GM18508 (cell line): ENCODE results near the gene MGP.

ENCODE experiments used
- ATAC-seq: cut with Tn5 transposase; IDR thresholded peaks from one replicate; pipeline ENCODE4 v1.9.1; 2021; ENCODE audit warnings: moderate number of reproducible peaks; ENCODE audit not compliant: insufficient read depth, unreplicated experiment

The MGP gene

DNA sequence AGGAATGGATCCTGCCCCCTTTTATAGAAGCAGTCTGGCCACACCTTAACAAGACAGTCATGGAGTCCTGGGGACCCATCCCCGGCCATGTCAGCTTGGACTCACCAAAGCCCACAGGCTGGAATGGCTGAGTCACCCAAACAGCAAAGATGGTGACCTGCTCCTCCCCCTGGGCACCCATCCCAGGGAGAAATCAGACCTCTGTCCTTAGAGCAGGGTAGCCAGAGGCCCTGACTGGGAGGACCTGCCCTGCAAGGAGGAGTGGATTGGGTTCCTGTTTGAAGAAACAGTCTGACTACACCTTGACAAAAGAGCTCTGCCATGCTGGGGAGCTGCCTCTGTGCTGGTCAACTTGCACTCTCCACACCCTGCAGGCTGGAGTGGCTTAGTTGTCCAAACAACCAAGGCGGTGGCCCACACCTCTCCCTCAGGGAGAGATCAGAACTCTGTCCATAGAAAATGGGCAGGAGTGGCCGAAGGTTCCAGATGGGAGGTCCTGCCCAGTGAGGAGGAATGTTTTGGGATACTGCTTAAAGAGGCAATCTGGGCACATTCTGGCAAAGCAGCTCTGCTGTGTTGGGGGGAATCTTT, 16.6 kb downstream of the MGP start:
- no peak for ATAC-seq

- ATAC-seq = no peak
Observed at GRCh38 chr12:14860490-14860889, 25.2 kb downstream of the MGP start.

DNA sequence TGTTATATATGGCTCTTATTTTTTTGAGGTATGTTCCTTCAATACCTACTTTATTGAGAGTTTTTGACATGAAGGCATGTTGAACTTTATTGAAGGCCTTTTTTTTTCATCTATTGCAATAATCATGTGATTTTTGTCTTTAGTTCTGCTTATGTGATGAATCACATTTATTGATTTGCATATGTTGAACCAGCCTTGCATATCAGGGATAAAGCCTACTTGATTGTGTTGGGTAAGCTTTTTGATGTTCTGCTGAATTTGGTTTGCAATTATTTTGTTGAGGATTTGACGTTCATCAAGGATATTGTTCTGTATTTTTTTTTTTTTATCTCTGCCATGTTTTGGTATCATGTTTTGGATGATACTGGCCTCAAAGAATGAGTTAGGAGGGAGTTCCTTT, 27.1 kb downstream of the MGP start:
- no peak for ATAC-seq

DNA sequence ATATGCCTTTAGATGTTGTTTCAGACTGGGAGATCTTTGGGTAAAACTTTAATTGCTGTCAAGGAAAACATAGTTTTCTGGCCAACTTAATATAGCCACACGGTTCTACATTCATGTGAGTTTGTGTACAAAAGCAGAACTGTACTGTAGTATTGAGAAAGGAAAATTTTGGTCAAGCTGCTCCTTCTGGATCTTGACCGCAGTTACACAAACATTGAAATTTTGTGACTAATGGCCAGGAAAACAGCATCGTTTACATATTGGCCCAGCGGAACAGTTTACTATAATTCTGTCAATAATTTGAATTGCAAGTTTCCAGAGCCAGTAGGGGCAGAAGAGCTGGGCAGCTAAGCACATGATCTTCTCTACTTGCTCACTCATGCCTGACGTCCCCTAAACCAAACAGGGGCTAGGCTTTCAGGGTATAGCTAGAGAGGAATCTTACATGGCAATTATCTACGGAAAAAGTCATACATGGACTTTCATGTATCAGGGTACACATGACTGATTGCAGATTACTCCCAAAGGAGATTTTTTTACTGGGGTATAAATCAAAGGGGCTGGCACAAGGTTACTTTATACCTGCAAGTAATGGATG, 31.0 kb downstream of the MGP start:
- ATAC-seq = no peak

- ATAC-seq = no peak
Observed at GRCh38 chr12:14853961-14854360, 31.7 kb downstream of the MGP start.

DNA sequence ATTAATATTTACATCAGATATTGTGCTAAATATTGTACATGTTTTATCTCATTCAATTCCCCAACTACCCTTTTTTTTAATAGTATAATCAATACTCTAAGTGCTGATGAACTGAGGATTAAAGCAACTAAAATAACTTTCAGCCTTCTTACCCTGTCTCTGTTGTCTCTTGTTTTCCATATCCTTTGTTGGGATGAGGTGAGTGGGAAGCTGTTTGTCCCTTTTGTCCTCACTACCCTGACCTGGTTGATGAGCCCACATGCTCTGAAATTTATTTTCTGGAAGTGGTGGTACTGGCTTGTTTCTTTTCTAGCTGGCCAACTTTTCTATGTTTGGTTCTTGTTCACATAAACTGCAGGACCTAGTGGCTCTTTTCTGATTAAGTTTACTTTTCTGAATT, 32.8 kb downstream of the MGP start:
- no peak for ATAC-seq

DNA sequence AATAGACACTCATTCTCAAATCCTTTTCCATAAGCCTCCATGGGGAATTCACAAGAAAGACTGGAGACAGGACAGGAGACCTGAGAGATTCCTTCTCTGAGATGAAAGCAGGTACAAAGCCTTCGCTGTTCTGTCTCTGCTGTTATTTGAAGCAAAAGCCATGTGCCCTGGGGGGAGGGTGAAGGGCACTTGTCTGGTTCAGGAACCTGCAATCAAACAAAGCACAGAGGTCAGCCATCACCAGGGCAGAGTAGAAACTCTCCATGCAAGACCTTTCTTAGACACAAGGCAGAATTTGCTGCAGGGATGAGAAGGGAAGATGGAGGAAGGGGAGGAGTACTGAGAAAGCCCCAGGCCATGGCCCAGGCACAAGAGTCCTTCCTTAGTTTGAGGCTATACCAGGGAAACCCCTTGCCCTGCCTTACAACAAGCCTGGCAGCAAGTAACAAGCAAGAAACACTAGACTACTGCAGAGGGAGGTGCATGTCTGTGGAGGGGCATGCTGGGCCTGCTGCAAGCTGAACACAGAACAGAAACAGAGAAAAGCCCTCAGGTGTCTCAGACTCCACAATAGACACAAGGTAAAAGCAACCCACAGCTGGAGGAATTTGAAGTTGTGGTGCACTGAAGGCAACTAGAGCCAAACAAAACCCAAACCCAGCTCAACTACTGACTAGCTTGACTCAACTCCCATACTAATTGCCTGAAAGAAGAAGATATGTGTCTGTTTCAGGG, 34.6 kb downstream of the MGP start:
- ATAC-seq = no peak

- no peak for ATAC-seq
Observed at GRCh38 chr12:14849661-14850060, 36.0 kb downstream of the MGP start.

DNA sequence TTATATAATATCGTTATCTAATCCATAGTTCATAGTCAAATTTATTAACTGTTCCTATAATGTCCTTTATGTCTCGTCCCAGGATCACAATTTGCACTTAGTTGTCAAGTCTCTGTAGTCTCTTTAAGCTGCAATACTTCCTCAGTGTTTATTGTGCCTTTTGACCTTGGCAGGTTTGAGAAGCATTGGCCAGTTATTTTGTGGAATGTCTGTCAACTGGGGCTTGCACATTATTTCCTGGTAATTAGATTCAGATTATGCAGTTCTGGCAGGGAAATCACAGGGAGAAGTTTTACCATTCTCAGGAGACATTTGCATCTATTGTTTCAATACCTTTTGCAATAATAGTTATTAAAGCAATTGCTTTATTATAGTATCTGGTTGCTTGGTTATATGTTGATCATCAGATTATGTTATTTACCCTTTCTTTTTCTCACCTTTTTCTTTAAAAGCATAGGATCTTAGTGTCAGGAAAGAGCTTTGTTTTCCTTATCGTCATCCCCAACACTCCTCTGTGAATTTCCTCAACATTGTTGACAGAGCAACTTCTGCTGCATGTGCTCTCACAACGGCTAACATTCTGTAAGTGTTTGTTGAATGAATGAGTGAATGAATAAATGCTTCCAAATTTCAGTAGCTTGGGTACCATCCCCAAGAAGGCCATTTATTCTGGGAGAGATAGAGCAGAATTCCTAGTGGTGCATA, 38.6 kb downstream of the MGP start:
- ATAC-seq = no peak

GRCh38 chr12:14846042-14846587, 39.5 kb downstream of the MGP start:
- ATAC-seq = no peak

DNA sequence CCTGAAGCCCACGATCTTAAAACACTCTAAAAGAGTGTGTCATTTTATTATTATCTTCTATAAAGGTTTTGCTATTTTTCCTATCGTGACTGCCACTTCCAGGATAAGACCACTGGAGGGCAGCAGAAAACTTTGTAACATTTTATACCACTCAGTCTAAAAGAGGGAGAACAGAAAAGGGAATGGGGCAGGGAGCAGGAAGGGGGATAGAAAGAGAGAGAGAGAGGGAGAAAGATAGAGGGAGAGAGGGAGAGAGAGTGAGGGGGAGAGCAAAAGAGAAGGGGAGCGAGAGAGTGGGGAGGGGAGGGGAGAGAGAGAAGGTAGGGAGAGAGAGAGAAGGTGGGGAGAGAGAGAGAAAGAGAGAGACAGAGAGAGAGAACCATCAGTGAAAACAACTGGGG, 40.3 kb downstream of the MGP start:
- ATAC-seq = no peak

- no peak for ATAC-seq
Observed at GRCh38 chr12:14844401-14844800, 41.3 kb downstream of the MGP start.

- no peak for ATAC-seq
Observed at GRCh38 chr12:14843425-14843887, 42.2 kb downstream of the MGP start, which contains the start of gene ART4. Gene ART4 (minus strand): TSS chr12:14843526. CDS start chr12:14843113, 413 bp downstream.

DNA sequence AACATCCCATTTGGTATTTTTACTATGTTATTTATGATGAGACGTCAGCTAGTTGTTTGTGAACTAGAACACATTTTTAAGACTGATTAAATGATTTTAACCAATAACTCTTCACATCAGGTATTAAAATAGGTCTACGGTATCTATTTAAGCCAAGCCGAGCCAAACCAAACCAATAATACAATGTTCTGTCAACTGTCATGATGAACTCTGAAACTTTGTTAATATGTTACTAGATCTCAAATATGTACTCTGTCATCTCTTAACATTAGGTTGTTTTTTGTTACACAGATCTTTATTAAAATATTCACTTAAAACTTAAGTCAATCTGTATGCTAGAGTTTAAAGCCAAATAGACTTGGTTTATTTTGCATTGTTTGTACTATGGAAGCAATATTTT, 43.3 kb downstream of the MGP start:
- ATAC-seq = no peak

GRCh38 chr12:14841761-14842160, 43.9 kb downstream of the MGP start:
- no peak for ATAC-seq

DNA sequence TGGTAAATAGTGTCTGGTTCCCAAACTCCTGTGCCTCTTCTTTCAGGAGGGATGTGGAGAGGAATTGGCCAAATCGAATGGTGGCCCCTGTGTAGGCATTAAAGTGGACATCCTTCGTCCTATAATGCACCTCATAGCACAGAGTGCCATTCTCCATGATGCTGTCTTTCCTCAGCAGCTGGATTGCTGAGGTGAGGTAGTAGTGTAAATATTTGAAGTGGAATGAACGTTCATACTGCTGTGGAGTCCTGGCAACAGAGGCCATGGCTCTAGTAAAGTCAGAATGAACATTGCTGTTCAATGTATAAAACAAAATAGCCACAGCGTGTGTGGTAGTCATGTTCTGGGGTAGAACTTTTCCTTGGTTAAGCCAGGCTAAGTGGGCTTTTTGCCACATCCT, 45.0 kb downstream of the MGP start:
- no peak for ATAC-seq

GRCh38 chr12:14839262-14839661, 46.4 kb downstream of the MGP start:
- no peak for ATAC-seq

- ATAC-seq = no peak
Observed at GRCh38 chr12:14836336-14837210, 49.1 kb downstream of the MGP start.

DNA sequence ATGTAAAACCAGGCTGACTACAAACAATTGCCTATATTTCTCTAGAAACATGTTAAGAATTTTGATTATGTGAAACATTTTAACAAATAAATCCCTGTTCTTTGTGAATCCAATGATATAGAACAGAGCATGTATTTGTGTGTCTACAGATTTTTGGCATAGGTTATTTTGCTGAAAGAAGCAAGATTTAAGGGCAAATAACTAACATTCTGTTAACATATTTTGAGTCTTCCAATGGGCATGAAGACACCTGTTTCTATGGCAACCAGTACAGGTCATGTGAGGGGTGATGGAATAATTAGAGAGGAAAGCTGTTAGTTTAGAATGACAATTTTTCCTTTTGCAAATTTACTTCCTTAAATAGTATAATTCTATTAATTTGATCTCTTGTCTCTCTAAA, 51.1 kb downstream of the MGP start:
- no peak for ATAC-seq

DNA sequence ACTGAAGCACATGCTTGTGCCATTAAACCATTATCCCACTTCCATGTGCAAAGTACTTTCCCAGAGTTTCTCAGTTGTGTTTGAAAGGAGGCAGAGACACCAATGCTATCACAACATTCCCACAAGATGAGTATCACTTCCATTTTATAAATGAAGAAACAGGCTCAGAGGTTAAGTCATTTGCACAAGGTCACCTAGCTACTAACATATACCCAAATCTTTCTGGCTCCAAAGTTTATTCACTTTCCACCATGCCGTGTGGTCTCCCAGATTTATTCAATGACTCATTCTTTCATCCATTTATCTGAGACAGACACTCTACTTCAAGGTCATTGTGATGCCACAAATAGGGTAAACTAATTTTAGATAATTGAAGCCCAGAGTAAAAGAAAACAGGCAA, 51.7 kb downstream of the MGP start:
- no peak for ATAC-seq
